HG02943 (cell line): ENCODE results near the gene AKR1C4.
"Not testable (repeated sequence)": the region's sequence is repeated elsewhere in the genome, so short reads cannot be mapped to it uniquely, and the experiment has no call there.

Experiments used
- ATAC-seq: cut with Tn5 transposase; IDR thresholded peaks from one replicate; pipeline ENCODE4 v1.9.1; 2021; ENCODE audit warnings: mild to moderate bottlenecking, low read depth, moderate library complexity; ENCODE audit not compliant: unreplicated experiment

Gene AKR1C4

GRCh38 chr10:5199398-5199797 is 2.8 kb downstream of the AKR1C4 start:
- ATAC-seq, result no peak

GRCh38 chr10:5206799-5207198 is 10.2 kb downstream of the AKR1C4 start:
- ATAC-seq, result no peak

- ATAC-seq, result not testable (repeated sequence)
Measured at GRCh38 chr10:5209776-5210175, 13.1 kb downstream of the AKR1C4 start.

GRCh38 chr10:5210261-5210660 is 13.6 kb downstream of the AKR1C4 start:
- ATAC-seq, result not testable (repeated sequence)

GRCh38 chr10:5211696-5212536 is 15.3 kb downstream of the AKR1C4 start:
- ATAC-seq, result no peak

GRCh38 chr10:5216801-5217200 is 20.2 kb downstream of the AKR1C4 start:
- no peak for ATAC-seq

- ATAC-seq, result no peak
Measured at GRCh38 chr10:5219262-5219661, 22.6 kb downstream of the AKR1C4 start.

- not testable (repeated sequence) for ATAC-seq
Measured at GRCh38 chr10:5222942-5223341, 26.3 kb downstream of the AKR1C4 start.

- no peak for ATAC-seq
Measured at GRCh38 chr10:5229019-5229418, 32.4 kb downstream of the AKR1C4 start.

- no peak for ATAC-seq
Measured at GRCh38 chr10:5233324-5233723, 36.7 kb downstream of the AKR1C4 start.

GRCh38 chr10:5234106-5234860 is 37.6 kb downstream of the AKR1C4 start:
- no peak for ATAC-seq

GRCh38 chr10:5237541-5237940 is 40.9 kb downstream of the AKR1C4 start:
- ATAC-seq, result not testable (repeated sequence)

- no peak for ATAC-seq
Measured at GRCh38 chr10:5242585-5242984, 45.9 kb downstream of the AKR1C4 start.

GRCh38 chr10:5243521-5243987 is 46.9 kb downstream of the AKR1C4 start:
- no peak for ATAC-seq

GRCh38 chr10:5252177-5253037 is 55.8 kb downstream of the AKR1C4 start:
- no peak for ATAC-seq

GRCh38 chr10:5254488-5254887 is 57.9 kb downstream of the AKR1C4 start:
- no peak for ATAC-seq

GRCh38 chr10:5257768-5258167 is 61.1 kb downstream of the AKR1C4 start:
- not testable (repeated sequence) for ATAC-seq

- no peak for ATAC-seq
Measured at GRCh38 chr10:5259132-5259951, 62.7 kb downstream of the AKR1C4 start.

- ATAC-seq, result no peak
Measured at GRCh38 chr10:5259952-5260578, 63.4 kb downstream of the AKR1C4 start.
